NB4 (cell line): ENCODE measurements around the gene DPYD.

Source experiments
- DNase-seq: peaks from one replicate; pipeline ENCODE4 v3.0.0; 2010; ENCODE audit warnings: low read depth
- H3K4me3 ChIP-seq: one replicate; pipeline ENCODE4 v1.5.1; 2011; ENCODE audit warnings: mild to moderate bottlenecking, low read depth, low read length, moderate library complexity
- MYC ChIP-seq: IDR thresholded peaks from 2 replicates; pipeline ENCODE4 v1.6.1; 2011; ENCODE audit warnings: low read depth, low read length
- POLR2A ChIP-seq: IDR thresholded peaks from 2 replicates; pipeline ENCODE4 v1.6.1; 2011; ENCODE audit warnings: mild to moderate bottlenecking; ENCODE audit not compliant: insufficient read length; ENCODE audit errors: extremely low read depth
- TF ChIP-seq, protein P1 (sequence below): IDR thresholded peaks from 2 replicates; pipeline ENCODE4 v1.6.1; 2011; ENCODE audit warnings: low read depth, low read length
- TF ChIP-seq, protein P2 (sequence below): IDR thresholded peaks from one replicate; pipeline ENCODE4 v1.5.1; 2012; ENCODE audit warnings: low read depth, low read length

DPYD gene

DNA sequence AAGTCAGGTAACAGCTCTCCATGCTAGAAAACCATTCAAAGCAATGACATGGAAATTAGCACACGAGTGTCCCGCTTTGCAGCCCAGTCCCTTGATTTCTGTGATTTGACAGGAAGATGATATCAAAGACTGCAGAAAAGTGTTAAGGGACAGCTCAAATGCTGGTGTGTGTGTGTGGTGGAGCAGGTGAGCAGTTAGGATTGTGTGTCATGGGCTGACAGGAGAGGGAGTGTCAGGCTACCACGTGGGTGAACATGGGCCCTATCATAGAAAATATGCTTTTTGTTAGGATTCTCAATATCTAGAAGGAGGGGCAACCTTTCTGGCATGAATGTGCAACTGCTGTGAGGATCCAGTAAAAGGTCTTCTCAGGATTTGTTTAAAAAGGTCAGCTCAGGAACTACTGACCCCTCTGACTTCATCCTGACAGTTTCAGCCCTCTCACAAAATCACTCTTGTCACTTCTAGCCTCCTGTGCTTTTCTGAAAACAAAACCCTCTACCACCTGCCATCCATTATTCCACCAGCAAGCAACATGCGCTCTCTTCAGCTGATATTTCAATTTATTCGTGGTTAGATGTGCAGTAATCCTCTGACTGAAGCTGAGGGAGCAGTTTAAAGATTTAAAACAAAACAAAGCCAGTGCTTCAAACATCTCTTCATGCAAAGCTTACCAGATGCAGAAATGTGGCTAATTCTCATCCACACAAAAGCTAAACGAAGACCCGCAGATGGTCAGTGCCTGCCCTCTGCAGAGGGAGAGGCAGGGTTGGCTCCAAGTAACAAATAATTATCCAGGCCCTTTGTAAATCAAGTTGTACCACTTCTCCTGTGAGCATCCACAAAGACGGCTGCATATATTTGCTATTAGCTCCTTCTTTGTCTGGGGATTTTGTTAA is 801.3 kb downstream of the DPYD start:
- no peak for DNase-seq
- TF ChIP-seq, protein P1, sequence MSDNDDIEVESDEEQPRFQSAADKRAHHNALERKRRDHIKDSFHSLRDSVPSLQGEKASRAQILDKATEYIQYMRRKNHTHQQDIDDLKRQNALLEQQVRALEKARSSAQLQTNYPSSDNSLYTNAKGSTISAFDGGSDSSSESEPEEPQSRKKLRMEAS: no peak
- no peak for TF ChIP-seq MYC
- TF ChIP-seq, protein P2, sequence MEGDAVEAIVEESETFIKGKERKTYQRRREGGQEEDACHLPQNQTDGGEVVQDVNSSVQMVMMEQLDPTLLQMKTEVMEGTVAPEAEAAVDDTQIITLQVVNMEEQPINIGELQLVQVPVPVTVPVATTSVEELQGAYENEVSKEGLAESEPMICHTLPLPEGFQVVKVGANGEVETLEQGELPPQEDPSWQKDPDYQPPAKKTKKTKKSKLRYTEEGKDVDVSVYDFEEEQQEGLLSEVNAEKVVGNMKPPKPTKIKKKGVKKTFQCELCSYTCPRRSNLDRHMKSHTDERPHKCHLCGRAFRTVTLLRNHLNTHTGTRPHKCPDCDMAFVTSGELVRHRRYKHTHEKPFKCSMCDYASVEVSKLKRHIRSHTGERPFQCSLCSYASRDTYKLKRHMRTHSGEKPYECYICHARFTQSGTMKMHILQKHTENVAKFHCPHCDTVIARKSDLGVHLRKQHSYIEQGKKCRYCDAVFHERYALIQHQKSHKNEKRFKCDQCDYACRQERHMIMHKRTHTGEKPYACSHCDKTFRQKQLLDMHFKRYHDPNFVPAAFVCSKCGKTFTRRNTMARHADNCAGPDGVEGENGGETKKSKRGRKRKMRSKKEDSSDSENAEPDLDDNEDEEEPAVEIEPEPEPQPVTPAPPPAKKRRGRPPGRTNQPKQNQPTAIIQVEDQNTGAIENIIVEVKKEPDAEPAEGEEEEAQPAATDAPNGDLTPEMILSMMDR: no peak
- TF ChIP-seq POLR2A: no peak

DNA sequence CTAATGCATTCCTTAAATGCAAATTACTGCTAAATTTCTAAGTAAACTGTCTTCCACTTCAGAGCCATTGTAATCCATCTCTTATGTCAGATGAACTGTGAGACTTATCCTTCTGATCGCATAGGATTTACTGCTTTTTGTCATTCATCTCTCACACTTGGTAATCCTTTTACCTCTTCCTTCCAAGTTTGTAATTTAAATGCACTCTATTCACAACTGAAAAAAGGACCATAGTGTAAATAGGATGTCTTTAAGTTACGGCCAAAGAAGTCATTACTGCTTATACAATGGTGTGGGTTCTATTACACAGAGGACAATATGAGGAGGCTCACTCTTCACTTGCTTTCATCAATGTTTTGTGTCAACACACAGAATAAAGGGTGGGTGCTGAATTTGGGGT is 806.0 kb downstream of the DPYD start:
- DNase-seq: no peak
- H3K4me3 ChIP-seq: no peak overlapping the region
- TF ChIP-seq POLR2A (no peak), MYC (no peak)
- TF ChIP-seq, protein P2: no peak
- TF ChIP-seq, protein P1: no peak

More for the DNA sequence above, 801.3 kb downstream of the DPYD start:
- H3K4me3 ChIP-seq: no peak overlapping the region

DNA sequence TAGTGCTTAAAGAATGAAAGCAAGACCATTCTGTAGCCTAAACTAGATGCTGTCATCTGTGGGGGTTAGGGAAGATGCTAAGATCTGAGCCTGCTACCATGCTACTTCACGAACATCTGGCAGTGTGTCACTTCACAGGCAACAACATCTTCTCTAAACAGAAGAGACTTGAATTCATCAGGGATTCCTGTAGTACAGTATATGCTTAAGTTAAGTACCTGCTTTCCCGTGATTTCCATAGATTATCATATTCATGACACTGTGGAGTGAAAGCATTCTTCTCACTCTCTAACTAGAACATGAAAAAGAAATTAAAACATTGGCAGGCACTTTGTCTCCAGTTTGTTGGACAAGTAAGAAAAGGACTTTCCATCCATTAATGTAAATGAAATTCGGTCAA is 808.4 kb downstream of the DPYD start:
- no peak for DNase-seq
- no peak for TF ChIP-seq MYC
- TF ChIP-seq, protein P1: no peak
- TF ChIP-seq POLR2A: no peak
- TF ChIP-seq, protein P2: no peak
- H3K4me3 ChIP-seq: no peak overlapping the region

DNA sequence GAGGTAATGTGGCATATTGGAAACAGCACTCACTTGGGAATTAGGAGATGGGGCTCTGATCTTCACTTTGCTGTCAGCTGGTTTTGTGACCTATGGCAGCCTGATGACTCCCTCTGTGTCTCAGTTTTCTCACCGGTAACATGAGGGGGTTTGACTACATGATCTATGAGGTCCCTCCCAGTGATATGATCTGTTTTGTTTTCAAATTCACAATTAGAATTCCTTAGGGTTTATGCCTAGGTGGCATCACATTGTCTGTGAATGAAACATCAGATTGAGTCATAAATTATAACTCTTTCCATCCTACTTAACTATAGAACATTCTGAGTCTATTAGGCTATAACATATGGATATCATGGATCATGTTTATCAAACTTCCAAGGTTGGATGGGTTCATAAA is 812.7 kb downstream of the DPYD start:
- DNase-seq: no peak
- TF ChIP-seq, protein P2: no peak
- TF ChIP-seq, protein P1: no peak
- no peak overlapping the region for H3K4me3 ChIP-seq

DNA sequence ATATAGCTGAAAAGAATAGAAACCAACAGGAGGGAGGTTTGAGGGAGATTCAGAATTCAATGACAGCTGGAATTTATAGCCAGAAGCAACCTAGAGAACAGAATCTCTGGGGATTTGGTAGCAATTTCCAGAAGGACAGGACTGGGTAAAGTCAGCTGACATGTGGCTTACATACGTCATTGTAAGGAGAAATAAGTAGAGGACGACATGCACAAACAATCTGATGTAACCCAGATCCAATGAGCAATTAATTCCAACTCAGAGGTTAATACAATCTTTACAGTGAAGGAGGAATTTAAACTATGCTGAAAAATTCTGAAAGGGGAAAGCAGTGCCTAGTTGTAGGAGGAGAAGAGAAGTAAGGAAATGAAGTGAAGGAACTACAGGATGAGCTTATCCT is 815.3 kb downstream of the DPYD start:
- no peak overlapping the region for H3K4me3 ChIP-seq
- TF ChIP-seq, protein P1: no peak
- TF ChIP-seq, protein P2: no peak
- no peak for TF ChIP-seq MYC
- TF ChIP-seq POLR2A: no peak
- no peak for DNase-seq
